Astrocyte (in vitro differentiated cells and primary cell): ENCODE results near the gene CHRNE. TPM values are rescaled to one million over a fixed set of nuclear protein-coding genes. Genes with fewer than 3 reads are reported as not detected.

Experiments
- DNase-seq: peaks from one replicate; pipeline ENCODE4 v3.0.0-alpha.2; 2010; ENCODE audit warnings: low read depth
- FAIRE-seq: peaks from 2 replicates; lab custom pipeline; 2011; peaks lifted over from hg19 to GRCh38; lab: Jason Lieb, UNC
- H2AFZ ChIP-seq: 2 replicates; pipeline ENCODE4 v1.6.0; 2012; ENCODE audit warnings: low read depth, low read length, inconsistent platforms
- H3K27ac ChIP-seq: 2 replicates; pipeline ENCODE4 v1.5.1; 2011; ENCODE audit warnings: low read depth, low read length, inconsistent platforms
- H3K27me3 ChIP-seq: 2 replicates; pipeline ENCODE4 v1.6.0; 2011; ENCODE audit warnings: low read length, inconsistent platforms; ENCODE audit not compliant: insufficient read depth
- H3K36me3 ChIP-seq: 2 replicates; pipeline ENCODE4 v1.5.1; 2011; ENCODE audit warnings: low read length, inconsistent platforms; ENCODE audit not compliant: insufficient read depth
- H3K4me1 ChIP-seq: 2 replicates; pipeline ENCODE4 v1.5.1; 2011; ENCODE audit warnings: low read length, inconsistent platforms; ENCODE audit not compliant: insufficient read depth
- H3K4me2 ChIP-seq: 2 replicates; pipeline ENCODE4 v1.6.0; 2012; ENCODE audit warnings: low read length, inconsistent platforms
- H3K4me3 ChIP-seq: 2 replicates; pipeline ENCODE4 v1.5.1; 2011; ENCODE audit warnings: low read depth, mild to moderate bottlenecking, low read length, inconsistent platforms; ENCODE audit not compliant: insufficient read depth
- H3K79me2 ChIP-seq: 2 replicates; pipeline ENCODE4 v1.6.0; 2012; ENCODE audit warnings: mild to moderate bottlenecking, low read length, inconsistent platforms; ENCODE audit not compliant: insufficient read depth
- H3K9ac ChIP-seq: 2 replicates; pipeline ENCODE4 v1.6.0; 2012; ENCODE audit warnings: mild to moderate bottlenecking, low read length, inconsistent platforms
- H3K9me3 ChIP-seq: 2 replicates; pipeline ENCODE4 v1.5.1; 2012; ENCODE audit warnings: low read depth, mild to moderate bottlenecking, low read length, inconsistent platforms; ENCODE audit not compliant: insufficient read depth
- H4K20me1 ChIP-seq: 2 replicates; pipeline ENCODE4 v1.6.0; 2012; ENCODE audit warnings: low read length, inconsistent platforms; ENCODE audit not compliant: insufficient read depth
- H3K27ac Mint-ChIP-seq: one replicate; pipeline ENCODE4 v1.8.0; 2021; ENCODE audit warnings: mild to moderate bottlenecking, mixed read lengths; ENCODE audit not compliant: unreplicated experiment
- H3K27me3 Mint-ChIP-seq: one replicate; pipeline ENCODE4 v1.8.0; 2021; ENCODE audit warnings: low read depth, mixed read lengths; ENCODE audit not compliant: unreplicated experiment
- H3K36me3 Mint-ChIP-seq: one replicate; pipeline ENCODE4 v1.8.0; 2021; ENCODE audit warnings: low read depth, mixed read lengths; ENCODE audit not compliant: unreplicated experiment
- H3K4me1 Mint-ChIP-seq: one replicate; pipeline ENCODE4 v1.8.0; 2021; ENCODE audit warnings: low read depth, mixed read lengths; ENCODE audit not compliant: unreplicated experiment
- H3K4me3 Mint-ChIP-seq: one replicate; pipeline ENCODE4 v1.8.0; 2021; ENCODE audit warnings: mild to moderate bottlenecking, moderate library complexity, mixed read lengths; ENCODE audit not compliant: unreplicated experiment
- H3K9me3 Mint-ChIP-seq: one replicate; pipeline ENCODE4 v1.8.0; 2021; ENCODE audit warnings: mild to moderate bottlenecking, mixed read lengths; ENCODE audit not compliant: unreplicated experiment
- CTCF ChIP-seq: IDR thresholded peaks from 2 replicates; pipeline ENCODE4 v1.5.1; 2011; ENCODE audit warnings: low read depth, mild to moderate bottlenecking, inconsistent platforms, low read length, moderate library complexity; ENCODE audit not compliant: insufficient read depth
- EZH2 ChIP-seq: IDR thresholded peaks from 2 replicates; pipeline ENCODE4 v1.6.1; 2012; ENCODE audit warnings: mild to moderate bottlenecking, low read length, inconsistent platforms; ENCODE audit not compliant: insufficient read depth
- total RNA-seq: library from RNA; stranded (reverse); gene quantifications from 2 replicates; pipeline ENCODE4 v1.2.1, GENCODE V29; 2021

The CHRNE gene
- total RNA-seq, 1 donor from 2014 or later, result 0.20 TPM

- DNase-seq (no peak), FAIRE-seq (no peak)
- no peaks in the 10 kb centered on the region for H3K79me2 ChIP-seq
- Mint-ChIP-seq H3K36me3 (peaks cover 16% of the 10 kb centered on the region), H3K27me3 (no peaks in the 10 kb centered on the region), H3K9me3 (no peaks in the 10 kb centered on the region), H3K27ac (no peak overlapping the region), H3K4me3 (no peak overlapping the region), H3K4me1 (peaks cover 2% of the 10 kb centered on the region)
- TF ChIP-seq CTCF (no peak), EZH2 (no peak)
- H3K4me3 ChIP-seq, result no peak overlapping the region
- H3K4me2 ChIP-seq, result no peak overlapping the region
- no peak overlapping the region for H2AFZ ChIP-seq
- peaks cover 2% of the 10 kb centered on the region for H3K27me3 ChIP-seq
- H3K4me1 ChIP-seq, result peaks cover 6% of the 10 kb centered on the region
- H3K36me3 ChIP-seq, result no peaks in the 10 kb centered on the region
- H3K27ac ChIP-seq, result no peak overlapping the region
- no peak overlapping the region for H3K9ac ChIP-seq
- peaks cover 4% of the 10 kb centered on the region for H4K20me1 ChIP-seq
- H3K9me3 ChIP-seq, result no peaks in the 10 kb centered on the region
These were observed 358 bp downstream of the CHRNE start for GRCh38 chr17:4902540-4902939.

- no peaks in the 10 kb centered on the region for H3K9me3 ChIP-seq
- no peaks in the 10 kb centered on the region for H3K79me2 ChIP-seq
- Mint-ChIP-seq H3K27ac (no peak overlapping the region), H3K4me1 (no peaks in the 10 kb centered on the region), H3K9me3 (no peaks in the 10 kb centered on the region), H3K27me3 (no peaks in the 10 kb centered on the region), H3K4me3 (no peak overlapping the region), H3K36me3 (peaks cover 16% of the 10 kb centered on the region)
- H4K20me1 ChIP-seq, result peaks cover 7% of the 10 kb centered on the region
- FAIRE-seq (no peak), DNase-seq (no peak)
- peaks cover 2% of the 10 kb centered on the region for H3K27me3 ChIP-seq
- no peak overlapping the region for H3K27ac ChIP-seq
- no peaks in the 10 kb centered on the region for H3K36me3 ChIP-seq
- no peak overlapping the region for H2AFZ ChIP-seq
- no peak overlapping the region for H3K4me3 ChIP-seq
- TF ChIP-seq CTCF, result no peak
- TF ChIP-seq EZH2, result no peak
- peaks cover 6% of the 10 kb centered on the region for H3K4me1 ChIP-seq
- no peak overlapping the region for H3K4me2 ChIP-seq
- no peak overlapping the region for H3K9ac ChIP-seq
These were observed 1.1 kb downstream of the CHRNE start for GRCh38 chr17:4901648-4902344.

GRCh38 chr17:4901108-4901647 lies 1.7 kb downstream of the CHRNE start:
- H3K27me3 Mint-ChIP-seq, result no peaks in the 10 kb centered on the region
- H3K27ac ChIP-seq, result no peak overlapping the region
- DNase-seq (no peak), FAIRE-seq (no peak)
- H3K4me3 Mint-ChIP-seq, result no peak overlapping the region
- H3K27me3 ChIP-seq, result peaks cover 2% of the 10 kb centered on the region
- H3K4me3 ChIP-seq, result no peak overlapping the region
- no peaks in the 10 kb centered on the region for H3K4me1 Mint-ChIP-seq
- H3K4me2 ChIP-seq, result peak overlapping the region; percentile 78
- no peak for TF ChIP-seq EZH2
- TF ChIP-seq CTCF, result no peak
- H3K36me3 Mint-ChIP-seq, result peaks cover 17% of the 10 kb centered on the region
- H3K36me3 ChIP-seq, result peaks cover under 1% of the 10 kb centered on the region
- H4K20me1 ChIP-seq, result peaks cover 7% of the 10 kb centered on the region
- no peaks in the 10 kb centered on the region for H3K9me3 ChIP-seq
- H3K9me3 Mint-ChIP-seq, result no peaks in the 10 kb centered on the region
- no peak overlapping the region for H3K27ac Mint-ChIP-seq
- H3K4me1 ChIP-seq, result peaks cover 6% of the 10 kb centered on the region
- no peak overlapping the region for H3K9ac ChIP-seq
- no peaks in the 10 kb centered on the region for H3K79me2 ChIP-seq
- H2AFZ ChIP-seq, result peak overlapping the region; percentile 35
